Measurements from ENCODE around the gene LZTS2.
"Not testable (repeated sequence)": the region's sequence is repeated elsewhere in the genome, so short reads cannot be mapped to it uniquely, and the experiment has no call there.

LZTS2 gene

DNA sequence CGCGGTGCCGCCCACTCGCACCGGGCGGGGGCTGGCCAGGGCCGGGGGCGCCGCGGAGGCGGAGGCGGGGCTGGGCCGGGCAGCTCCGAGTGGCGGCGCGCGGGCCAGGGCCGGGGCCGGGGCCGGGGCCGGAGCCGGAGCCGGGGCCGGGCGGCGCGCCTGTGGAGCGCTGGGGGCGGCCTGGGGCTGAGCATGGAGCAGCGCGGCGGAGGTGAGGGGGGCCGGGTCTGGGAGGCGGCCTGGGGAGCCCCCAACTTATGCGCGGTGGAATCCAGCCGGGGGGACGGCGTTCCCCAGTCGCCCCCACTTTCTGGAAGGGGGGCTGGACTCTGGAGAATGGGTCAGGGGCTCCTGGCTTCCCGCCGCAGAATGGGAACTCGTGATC lies at the start of gene LZTS2:
LZTS2 (plus strand) TSS at position 67 of the 385 bp plus-strand sequence. CDS start 2,731 bp downstream, outside the sequence.
- no peak for DNase-seq (ENCODE audit: low spot score)

DNA sequence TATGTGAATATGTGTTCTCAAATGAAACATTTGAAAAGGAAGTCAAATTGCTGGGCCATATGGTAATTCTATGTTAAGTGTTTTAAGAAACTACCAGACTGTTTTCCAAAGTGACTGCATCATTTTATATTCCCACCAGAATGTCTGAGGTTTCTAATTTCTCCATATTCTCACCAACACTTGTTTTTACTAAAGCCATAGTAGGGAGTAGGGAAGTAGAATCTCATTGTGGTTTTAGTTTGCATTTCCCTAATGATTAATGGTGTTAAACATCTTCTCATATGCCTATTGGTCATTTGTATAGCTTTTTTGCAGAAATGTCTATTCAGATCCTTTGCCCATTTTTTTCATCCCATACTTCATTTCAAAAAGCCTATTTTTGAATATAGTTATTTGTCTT lies 39.4 kb upstream of the LZTS2 start:
- no peak for DNase-seq (ENCODE audit: low spot score)

- DNase-seq (ENCODE audit: low spot score): no peak
Measured at GRCh38 chr10:100962351-100963080, 37.1 kb upstream of the LZTS2 start.

GRCh38 chr10:100963826-100964225 lies 35.8 kb upstream of the LZTS2 start:
- no peak for DNase-seq (ENCODE audit: low spot score)

DNA sequence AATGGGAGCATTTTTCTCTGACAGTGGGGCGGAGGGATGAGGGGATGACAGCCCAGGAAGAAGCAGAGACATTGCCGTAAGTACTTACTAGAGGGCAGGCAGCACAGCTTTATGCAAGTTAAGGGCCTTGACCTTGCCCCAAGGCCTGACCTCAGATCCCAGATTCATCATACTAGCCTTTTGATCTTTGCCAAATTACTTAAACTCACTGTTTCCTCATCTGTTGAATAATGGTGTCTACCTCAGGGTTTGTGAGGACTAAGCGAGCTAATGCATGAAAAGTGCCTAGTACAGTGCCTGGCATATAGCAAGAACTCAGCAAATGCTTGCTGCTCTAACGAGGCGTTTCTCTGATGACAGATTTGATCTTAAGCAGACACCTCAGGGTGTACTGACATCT lies 33.8 kb upstream of the LZTS2 start:
- no peak for DNase-seq (ENCODE audit: low spot score)

GRCh38 chr10:100966887-100967286 lies 32.7 kb upstream of the LZTS2 start:
- DNase-seq (ENCODE audit: low spot score): no peak

DNA sequence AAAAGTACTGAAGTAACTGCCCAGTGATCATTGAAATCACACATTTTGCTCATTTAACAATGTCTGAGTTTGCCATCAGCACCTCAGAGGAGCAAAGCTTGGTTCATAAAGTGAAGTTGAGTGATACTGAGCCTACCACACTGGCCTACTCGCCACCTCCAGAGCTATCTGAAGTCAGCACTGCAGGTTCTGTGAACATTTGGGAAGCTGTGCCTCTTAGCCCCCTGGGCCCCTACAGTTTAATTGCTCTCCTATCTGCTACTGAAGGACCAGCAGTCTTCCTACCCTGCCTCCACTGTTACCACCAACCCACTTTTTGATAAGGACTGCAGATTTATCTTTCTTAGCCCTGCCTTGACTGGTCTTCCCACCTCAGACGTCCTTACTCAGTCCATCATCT lies 32.3 kb upstream of the LZTS2 start:
- DNase-seq (ENCODE audit: low spot score): no peak

DNA sequence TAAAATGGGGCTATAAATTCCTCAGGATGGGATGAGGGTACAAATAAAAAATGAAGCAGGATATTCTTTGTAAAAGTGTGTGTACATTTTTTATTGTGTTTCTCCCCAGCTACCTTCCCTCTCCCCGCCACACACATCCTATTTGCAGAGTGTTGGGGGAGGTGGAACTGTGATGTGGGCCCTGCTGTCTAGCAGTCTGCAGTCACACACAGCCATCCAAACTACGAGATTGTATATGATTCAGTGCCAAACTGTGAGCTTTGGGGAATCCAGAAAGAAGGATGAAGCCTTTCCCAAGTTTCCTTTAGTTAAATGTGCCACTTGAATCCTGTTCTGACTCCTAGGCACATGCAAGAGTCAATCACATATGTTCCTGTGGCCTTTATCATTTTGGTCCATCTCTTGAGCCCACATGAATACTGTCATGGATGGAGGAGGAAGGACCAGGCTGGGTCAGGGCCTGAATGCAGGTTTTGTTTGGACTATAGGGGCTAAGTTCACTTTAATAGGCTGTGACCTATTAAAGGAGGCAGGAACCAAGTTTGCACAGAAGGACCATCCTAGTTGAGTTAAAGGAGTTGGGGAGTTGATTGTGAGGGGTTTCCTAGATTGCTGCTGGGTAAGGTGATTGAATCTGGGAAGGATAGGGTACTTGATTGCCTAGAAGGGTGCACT lies 31.4 kb upstream of the LZTS2 start:
- DNase-seq (ENCODE audit: low spot score): no peak

DNA sequence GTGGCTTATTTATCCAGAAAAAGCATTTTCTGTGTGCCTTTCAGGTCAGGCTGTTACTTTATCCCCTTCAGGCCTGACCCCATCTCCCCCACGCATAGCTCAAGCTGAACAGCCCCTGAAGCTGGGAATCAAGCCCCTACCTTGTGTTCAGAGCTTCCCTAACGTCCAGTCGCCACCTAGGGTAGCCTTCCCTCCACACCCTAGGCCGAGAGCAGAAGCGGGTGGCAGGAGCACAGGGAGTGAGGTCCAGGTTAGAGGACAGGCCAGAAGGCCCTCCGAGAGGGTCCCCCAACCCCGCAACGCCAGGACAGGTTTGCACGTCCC lies 30.8 kb upstream of the LZTS2 start:
- no peak for DNase-seq (ENCODE audit: low spot score)

GRCh38 chr10:100969187-100970075 lies 30.2 kb upstream of the LZTS2 start, which contains the start of gene SEMA4G:
Gene SEMA4G, plus strand, starts transcription at chr10:100969504. Its CDS starts 3,409 bp downstream, at chr10:100972913.
- peak; percentile 28 for DNase-seq (ENCODE audit: low spot score)

GRCh38 chr10:100970076-100970913 lies 29.3 kb upstream of the LZTS2 start:
- DNase-seq (ENCODE audit: low spot score): no peak

DNA sequence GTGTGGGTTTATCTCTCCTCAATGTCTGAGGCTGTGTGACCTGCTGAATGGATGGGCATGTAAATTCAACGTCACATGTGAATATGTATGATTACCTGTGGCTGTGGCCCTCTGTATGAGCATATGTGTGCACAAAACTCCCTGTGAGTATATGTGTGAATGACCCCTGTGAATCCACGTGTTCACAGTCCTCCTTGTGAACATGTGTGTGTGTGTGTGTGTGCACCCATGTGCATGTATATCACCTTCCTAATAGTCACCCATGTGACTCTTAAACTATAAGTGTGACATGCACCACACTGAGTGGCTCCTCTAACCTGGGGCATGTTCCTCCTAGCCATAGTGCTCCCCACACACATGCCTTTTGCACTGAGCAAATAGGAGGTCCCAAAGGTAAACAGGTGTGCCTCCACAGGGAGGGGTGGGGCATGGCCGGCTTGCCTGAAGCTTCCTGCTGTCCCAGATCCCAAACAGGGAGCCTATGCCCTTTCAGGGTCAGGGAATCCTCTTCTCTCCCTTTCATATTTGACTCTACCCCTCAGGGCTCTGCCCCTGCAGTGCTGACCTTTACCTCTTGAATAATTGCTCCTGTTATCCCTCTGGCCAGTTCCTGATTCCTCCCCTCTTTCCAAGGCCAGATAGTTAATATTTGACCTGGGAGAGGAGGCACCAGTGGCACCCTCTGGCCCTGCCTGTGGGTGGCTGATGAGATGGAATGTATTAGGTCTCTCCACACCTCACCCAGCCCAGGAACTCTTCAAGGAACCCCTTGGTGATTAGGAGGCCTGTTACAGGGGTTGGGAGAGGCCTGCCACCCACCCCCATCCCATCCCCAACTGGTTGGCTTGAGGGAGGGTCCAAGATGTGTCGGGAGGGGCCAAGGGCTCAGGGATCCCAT lies 28.4 kb upstream of the LZTS2 start:
- no peak for DNase-seq (ENCODE audit: low spot score)

- DNase-seq (ENCODE audit: low spot score): no peak
Measured at GRCh38 chr10:100972115-100972903, 27.3 kb upstream of the LZTS2 start.

- DNase-seq (ENCODE audit: low spot score): no peak
Measured at GRCh38 chr10:100972904-100973535, 26.6 kb upstream of the LZTS2 start.

DNA sequence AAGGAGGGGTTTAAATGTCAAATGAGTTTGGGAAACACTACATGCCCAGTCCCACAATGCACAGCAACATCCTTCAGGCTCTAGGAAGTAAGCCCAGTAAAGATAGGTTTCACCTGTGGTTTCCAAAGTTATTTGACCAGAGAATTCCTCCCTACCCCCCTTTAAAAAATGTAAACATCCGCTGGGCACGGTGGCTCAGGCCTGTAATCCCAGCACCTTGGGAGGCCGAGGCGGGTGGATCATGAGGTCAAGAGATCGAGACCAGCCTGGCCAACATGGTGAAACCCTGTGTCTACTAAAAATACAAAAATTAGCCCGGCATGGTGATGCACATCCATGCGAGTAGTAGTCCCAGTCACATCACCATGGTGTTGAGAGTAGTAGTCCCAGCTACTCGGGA lies 24.2 kb upstream of the LZTS2 start:
- not testable (repeated sequence) for DNase-seq (ENCODE audit: low spot score)

DNA sequence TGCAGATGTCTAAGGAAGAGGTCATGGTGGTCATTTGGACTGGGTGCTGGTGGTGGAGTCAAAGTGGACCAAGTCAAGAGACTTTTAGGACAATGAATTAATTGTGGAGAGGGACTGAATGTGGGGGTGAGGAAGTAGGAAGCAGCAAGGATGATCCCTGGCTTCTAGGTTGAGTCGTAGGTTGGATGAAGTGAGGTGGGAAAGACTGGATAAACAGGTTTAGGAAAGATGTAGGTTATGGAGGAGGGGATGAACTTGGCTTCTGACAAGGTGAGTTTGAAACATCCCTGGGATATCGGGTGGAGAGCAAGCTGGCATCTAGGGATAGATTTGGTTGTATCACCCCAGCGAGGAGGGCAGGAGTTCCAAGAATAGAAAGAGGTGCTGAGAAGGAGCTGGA lies 22.7 kb upstream of the LZTS2 start:
- DNase-seq (ENCODE audit: low spot score): no peak

- no peak for DNase-seq (ENCODE audit: low spot score)
Measured at GRCh38 chr10:100977436-100977835, 22.2 kb upstream of the LZTS2 start.

DNA sequence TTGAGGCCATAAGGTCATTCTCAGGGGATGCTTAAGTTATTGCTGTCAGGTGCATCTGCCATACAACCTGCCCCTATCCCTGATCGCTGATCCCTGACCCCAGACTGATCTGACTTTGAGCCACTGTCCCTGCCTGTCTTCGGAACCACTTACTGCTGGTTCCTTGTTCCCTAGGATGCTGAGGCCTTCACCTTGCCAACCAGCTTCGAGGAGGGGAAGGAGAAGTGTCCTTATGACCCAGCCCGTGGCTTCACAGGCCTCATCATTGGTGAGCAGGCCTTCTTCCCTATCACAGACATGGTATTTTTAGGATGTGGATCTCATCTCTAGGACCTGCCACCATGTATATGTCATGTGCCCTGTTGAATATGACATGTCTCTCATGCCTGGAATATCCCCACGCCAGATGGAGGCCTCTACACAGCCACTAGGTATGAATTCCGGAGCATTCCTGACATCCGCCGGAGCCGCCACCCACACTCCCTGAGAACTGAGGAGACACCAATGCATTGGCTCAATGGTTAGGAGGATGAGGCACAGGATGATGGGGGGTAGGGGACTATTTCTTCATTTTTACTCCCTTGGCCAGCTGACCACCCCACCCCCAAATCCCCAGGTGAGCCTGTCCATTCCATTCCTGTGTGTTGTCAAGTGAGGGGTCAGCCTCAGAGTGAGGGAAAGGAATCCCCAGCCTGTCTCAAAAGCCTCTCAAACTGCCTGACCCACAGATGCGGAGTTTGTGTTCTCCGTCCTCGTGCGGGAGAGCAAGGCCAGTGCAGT lies 21.3 kb upstream of the LZTS2 start:
- no peak for DNase-seq (ENCODE audit: low spot score)

GRCh38 chr10:100978901-100979195 lies 20.8 kb upstream of the LZTS2 start:
- DNase-seq (ENCODE audit: low spot score): no peak

Data from activated CD4-positive, alpha-beta T cell treated with anti-CD3 and anti-CD28 coated beads, Interleukin-2, Interleukin-4, amounts not matched to agents 100 ng/mL and 50 ng/mL, durations not matched to agents 16 hours and 8 hours (primary cell).